Measurements from ENCODE around the gene FTO.

FTO gene

GRCh38 chr16:54123766-54124165, 419.8 kb downstream of the FTO start:
- no peak overlapping the region for H3K27ac ChIP-seq
- no peak for DNase-seq (ENCODE audit: low spot score)
- no peak overlapping the region for H3K4me3 ChIP-seq
- no peak for TF ChIP-seq CTCF (IDR thresholded peaks at IDR 0.05)

- TF ChIP-seq CTCF (IDR thresholded peaks at IDR 0.05): no peak
- DNase-seq (ENCODE audit: low spot score): no peak
- H3K27ac ChIP-seq: no peak overlapping the region
- no peak overlapping the region for H3K4me3 ChIP-seq
Measured at GRCh38 chr16:54125751-54126655, 422.0 kb downstream of the FTO start.

GRCh38 chr16:54126907-54127306, 423.0 kb downstream of the FTO start:
- no peak for TF ChIP-seq CTCF (IDR thresholded peaks at IDR 0.05)
- H3K27ac ChIP-seq: no peak overlapping the region
- DNase-seq (ENCODE audit: low spot score): no peak
- no peak overlapping the region for H3K4me3 ChIP-seq

- TF ChIP-seq CTCF (IDR thresholded peaks at IDR 0.05): no peak
- H3K27ac ChIP-seq: no peak overlapping the region
- no peak for DNase-seq (ENCODE audit: low spot score)
- H3K4me3 ChIP-seq: no peak overlapping the region
Measured at GRCh38 chr16:54128629-54129234, 424.8 kb downstream of the FTO start.

GRCh38 chr16:54129810-54130209, 425.9 kb downstream of the FTO start:
- TF ChIP-seq CTCF (IDR thresholded peaks at IDR 0.05): no peak
- H3K4me3 ChIP-seq: no peak overlapping the region
- H3K27ac ChIP-seq: no peak overlapping the region
- no peak for DNase-seq (ENCODE audit: low spot score)

GRCh38 chr16:54135361-54136275, 431.7 kb downstream of the FTO start:
- TF ChIP-seq CTCF (IDR thresholded peaks at IDR 0.05): no peak
- H3K27ac ChIP-seq: no peak overlapping the region
- H3K4me3 ChIP-seq: no peak overlapping the region
- no peak for DNase-seq (ENCODE audit: low spot score)
